Gastroesophageal sphincter (tissue), 4 donors: ENCODE measurements around the gene TRIM54. TPM values are rescaled to one million over a fixed set of nuclear protein-coding genes. Genes with fewer than 3 reads are reported as not detected.
A peak's percentile ranks its signal among the peaks of the same experiment; 100 is the strongest.

Experiments
- ATAC-seq: fragments of 150-250 bp; one replicate; pipeline ENCODE4 v1.9.1; 2016; ENCODE audit warnings: mild to moderate bottlenecking, moderate library complexity
- H3K27ac ChIP-seq, 4 donors: fragments of 200-600 bp; sonication (generic) in 3 of 4; 1 replicate in 3 of 4; 2 replicates in 1 of 4; pipeline ENCODE4 v1.5.1; 2016 to 2019
- H3K27me3 ChIP-seq: fragments of 200-600 bp; sonication (generic); one replicate; pipeline ENCODE4 v1.5.1; 2019
- H3K36me3 ChIP-seq, 2 donors: fragments of 200-600 bp; sonication (generic); one replicate each; pipeline ENCODE4 v1.5.1; 2019; ENCODE audit warnings: control low read depth in 1 of 2
- H3K4me1 ChIP-seq, 3 donors: fragments of 200-600 bp; sonication (generic); 1 replicate in 2 of 3; 2 replicates in 1 of 3; pipeline ENCODE4 v1.5.1; 2016 to 2019; ENCODE audit warnings: control low read depth in 2 of 3
- H3K4me3 ChIP-seq, 2 donors: fragments of 200-600 bp; sonication (generic); one replicate each; pipeline ENCODE4 v1.5.1; 2019; ENCODE audit warnings: mild to moderate bottlenecking in 1 of 2, moderate library complexity in 1 of 2
- H3K9me3 ChIP-seq, 3 donors: fragments of 200-600 bp; sonication (generic); one replicate each; pipeline ENCODE4 v1.5.1; 2017 to 2019; ENCODE audit warnings: control low read depth in 2 of 3
- EP300 ChIP-seq: sonication (generic); formaldehyde crosslinking; IDR thresholded peaks from one replicate; pipeline ENCODE4 v1.6.1; 2017; ENCODE audit warnings: antibody characterized with exemption, mild to moderate bottlenecking
- POLR2A ChIP-seq, 2 donors: fragments of 450-650 bp; IDR thresholded peaks; one replicate each; pipeline ENCODE4 v1.6.1; 2017; ENCODE audit warnings: antibody characterized with exemption in 2 of 2, mild to moderate bottlenecking in 2 of 2, moderate library complexity in 1 of 2
- POLR2AphosphoS5 ChIP-seq: sonication (generic); formaldehyde crosslinking; IDR thresholded peaks from one replicate; pipeline ENCODE4 v1.6.1; 2017; ENCODE audit warnings: antibody characterized with exemption
- WGBS, 2 donors: methylation state at CpG; one replicate each; pipeline ENCODE4 v1.1.5; 2018; ENCODE audit warnings: low coverage in 1 of 2; 5-methylcytosine and 5-hydroxymethylcytosine counted together
- total RNA-seq, 4 donors: library from RNA; depleted of rRNA; stranded (reverse); fragments of >200 nt; gene quantifications; one replicate each; pipeline ENCODE4 v1.1.0, GENCODE V29; 2016
- TF ChIP-seq, protein P1 (sequence below), 4 experiments: fragments of 200-600 bp in 2 of 4; fragments of 450-650 bp in 2 of 4; sonication (generic) in 1 of 4; IDR thresholded peaks; one replicate each; pipeline ENCODE4 v1.5.1; 2017 to 2019; ENCODE audit warnings: antibody characterized with exemption in 4 of 4, mild to moderate bottlenecking in 2 of 4, moderate library complexity in 2 of 4

The TRIM54 gene
- total RNA-seq, 4 donors from 2014 or later, result 0.15 to 0.31 TPM; not detected in 2

DNA sequence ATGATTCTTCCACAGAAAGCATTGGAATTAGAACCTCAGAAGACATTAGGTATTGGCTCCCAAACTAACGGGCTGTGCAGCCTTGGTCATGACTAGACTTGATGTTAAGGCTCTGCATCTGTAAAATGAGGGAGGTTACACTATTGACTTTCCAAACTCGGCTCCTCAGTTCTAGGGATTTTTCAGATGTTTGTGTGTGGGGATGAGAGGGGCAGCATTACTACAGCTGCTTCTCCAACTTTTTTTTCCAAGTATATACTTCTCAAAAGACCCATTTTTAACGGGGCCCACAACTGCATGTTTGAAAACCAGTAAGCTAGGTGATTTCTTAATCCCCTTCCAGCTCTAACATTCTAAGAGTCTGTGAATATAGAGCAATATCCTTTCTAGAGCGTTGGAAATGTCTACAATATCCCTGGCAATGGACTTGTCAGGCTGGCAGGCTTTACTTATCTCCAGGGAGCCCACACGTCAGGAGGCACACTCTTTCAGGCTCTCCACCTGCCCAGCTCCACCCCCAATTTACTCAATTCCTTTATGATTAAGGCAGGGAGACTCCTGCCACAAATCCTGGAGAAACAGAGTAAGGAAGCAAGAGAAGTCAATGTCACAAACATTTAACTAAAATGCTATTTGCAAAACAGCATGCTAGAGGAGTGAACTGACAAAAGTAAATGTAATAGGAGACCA lies 41.5 kb downstream of the TRIM54 start:
- H3K4me3 ChIP-seq, result peak overlapping the region; percentile 69 to 78
- 11 to 14% methylated on average over 4 to 5 of the region's 5 CpGs for WGBS, 2 donors
- TF ChIP-seq POLR2AphosphoS5 (no peak), EP300 (no peak), POLR2A (IDR thresholded peaks at IDR 0.05) (no peak)
- TF ChIP-seq, protein P1, sequence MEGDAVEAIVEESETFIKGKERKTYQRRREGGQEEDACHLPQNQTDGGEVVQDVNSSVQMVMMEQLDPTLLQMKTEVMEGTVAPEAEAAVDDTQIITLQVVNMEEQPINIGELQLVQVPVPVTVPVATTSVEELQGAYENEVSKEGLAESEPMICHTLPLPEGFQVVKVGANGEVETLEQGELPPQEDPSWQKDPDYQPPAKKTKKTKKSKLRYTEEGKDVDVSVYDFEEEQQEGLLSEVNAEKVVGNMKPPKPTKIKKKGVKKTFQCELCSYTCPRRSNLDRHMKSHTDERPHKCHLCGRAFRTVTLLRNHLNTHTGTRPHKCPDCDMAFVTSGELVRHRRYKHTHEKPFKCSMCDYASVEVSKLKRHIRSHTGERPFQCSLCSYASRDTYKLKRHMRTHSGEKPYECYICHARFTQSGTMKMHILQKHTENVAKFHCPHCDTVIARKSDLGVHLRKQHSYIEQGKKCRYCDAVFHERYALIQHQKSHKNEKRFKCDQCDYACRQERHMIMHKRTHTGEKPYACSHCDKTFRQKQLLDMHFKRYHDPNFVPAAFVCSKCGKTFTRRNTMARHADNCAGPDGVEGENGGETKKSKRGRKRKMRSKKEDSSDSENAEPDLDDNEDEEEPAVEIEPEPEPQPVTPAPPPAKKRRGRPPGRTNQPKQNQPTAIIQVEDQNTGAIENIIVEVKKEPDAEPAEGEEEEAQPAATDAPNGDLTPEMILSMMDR (IDR thresholded peaks at IDR 0.05), result no peak
- ATAC-seq, result no peak
- no peaks in the 10 kb centered on the region for H3K9me3 ChIP-seq
- H3K4me1 ChIP-seq, result peaks cover 2 to 31% (median 13%) of the 10 kb centered on the region in 3 donors
- peak overlapping the region; percentile 89 to 95 (median 92) for H3K27ac ChIP-seq
- no peaks in the 10 kb centered on the region for H3K27me3 ChIP-seq
- peaks cover 0 to 36% of the 10 kb centered on the region in 2 donors for H3K36me3 ChIP-seq

DNA sequence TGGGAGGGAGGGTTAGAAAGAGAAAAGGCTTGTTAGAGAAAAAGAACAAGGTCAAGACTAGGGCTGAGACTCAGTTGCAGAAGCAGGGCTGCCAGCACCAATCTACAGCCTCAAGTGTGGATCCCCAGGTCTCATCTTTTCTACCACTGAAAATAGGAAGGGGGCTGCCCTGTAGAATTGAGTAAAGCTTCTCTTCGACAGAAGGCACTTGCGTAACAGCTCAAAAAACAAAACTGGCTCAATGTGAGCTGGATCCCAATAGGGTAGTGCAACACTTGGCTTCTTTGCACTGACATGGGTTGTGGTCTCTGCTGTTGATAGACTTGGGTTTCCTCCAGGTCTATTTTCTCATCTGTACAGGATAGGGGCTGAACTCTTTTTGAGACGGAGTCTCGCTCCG lies 42.5 kb downstream of the TRIM54 start:
- TF ChIP-seq POLR2A (IDR thresholded peaks at IDR 0.05) (no peak), POLR2AphosphoS5 (no peak), EP300 (no peak)
- TF ChIP-seq, protein P1 (IDR thresholded peaks at IDR 0.05), result no peak
- Histone ChIP-seq H3K27me3 (no peaks in the 10 kb centered on the region), H3K4me3 (no peak overlapping the region), H3K9me3 (no peaks in the 10 kb centered on the region), H3K27ac (no peak overlapping the region), H3K4me1 (peaks cover 2 to 31% (median 13%) of the 10 kb centered on the region in 3 donors), H3K36me3 (peaks cover 0 to 41% of the 10 kb centered on the region in 2 donors)
- ATAC-seq, result no peak
- 86 to 100% methylated on average over 2 of the region's 5 CpGs for WGBS, 2 donors

DNA sequence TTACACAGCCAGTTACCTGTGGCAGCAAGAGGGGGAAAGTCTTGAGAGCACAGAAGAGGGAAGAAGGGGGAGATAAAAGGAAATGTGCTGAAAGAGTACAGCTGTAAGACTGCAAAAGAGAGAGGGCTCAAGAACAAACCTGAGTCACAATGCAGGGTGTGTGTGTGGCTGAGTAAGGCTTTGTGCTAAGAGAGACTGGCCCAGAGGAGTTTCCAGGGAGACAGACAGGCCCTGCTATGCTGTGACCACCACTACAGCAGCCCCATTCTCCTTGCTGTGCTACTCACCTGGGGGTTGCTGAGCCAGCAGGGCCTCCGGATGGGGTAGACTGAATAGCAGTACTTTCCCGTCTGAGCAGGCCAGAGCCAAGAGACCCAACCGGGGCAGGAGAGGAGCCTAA lies 53.1 kb downstream of the TRIM54 start:
- Histone ChIP-seq H3K27me3 (no peaks in the 10 kb centered on the region), H3K27ac (no peak overlapping the region), H3K4me1 (no peaks in the 10 kb centered on the region), H3K9me3 (no peaks in the 10 kb centered on the region), H3K4me3 (no peak overlapping the region), H3K36me3 (peaks cover 0 to 100% of the 10 kb centered on the region in 2 donors)
- no peak for ATAC-seq
- TF ChIP-seq POLR2AphosphoS5 (no peak), POLR2A (IDR thresholded peaks at IDR 0.05) (no peak), EP300 (no peak)
- TF ChIP-seq, protein P1 (IDR thresholded peaks at IDR 0.05), result no peak
- WGBS, 2 donors, result 87 to 100% methylated on average over 2 to 3 of the region's 3 CpGs

DNA sequence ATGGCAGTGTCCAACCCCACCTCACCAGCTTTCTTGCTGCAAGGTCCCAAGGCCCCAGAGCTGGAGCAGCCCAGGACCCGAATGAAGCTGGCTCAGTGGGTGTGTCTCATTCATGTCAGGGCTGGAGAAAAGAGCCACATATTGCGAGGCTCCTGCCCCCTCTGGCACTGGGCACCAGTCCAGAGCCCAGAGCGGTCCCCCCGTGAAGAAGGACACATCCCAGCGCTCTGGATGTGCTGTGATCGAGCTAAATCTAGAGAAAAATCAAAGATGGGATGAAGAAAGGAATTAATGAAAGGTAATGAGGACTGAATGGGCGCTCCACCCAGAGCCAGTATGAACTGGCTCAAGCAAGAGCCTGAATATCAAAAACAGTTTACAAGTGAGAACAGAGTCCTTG lies 53.9 kb downstream of the TRIM54 start:
- Histone ChIP-seq H3K36me3 (peaks cover 0 to 100% of the 10 kb centered on the region in 2 donors), H3K27ac (no peak overlapping the region), H3K4me3 (no peak overlapping the region), H3K9me3 (no peaks in the 10 kb centered on the region), H3K27me3 (no peaks in the 10 kb centered on the region), H3K4me1 (no peaks in the 10 kb centered on the region)
- ATAC-seq, result no peak
- 92% methylated on average over 4 of the region's 7 CpGs; no CpG with 5 or more reads in 1 of the 2 donors for WGBS, 2 donors
- TF ChIP-seq POLR2AphosphoS5, result no peak
- TF ChIP-seq EP300, result no peak
- no peak for TF ChIP-seq POLR2A (IDR thresholded peaks at IDR 0.05)
- TF ChIP-seq, protein P1 (IDR thresholded peaks at IDR 0.05), result no peak

DNA sequence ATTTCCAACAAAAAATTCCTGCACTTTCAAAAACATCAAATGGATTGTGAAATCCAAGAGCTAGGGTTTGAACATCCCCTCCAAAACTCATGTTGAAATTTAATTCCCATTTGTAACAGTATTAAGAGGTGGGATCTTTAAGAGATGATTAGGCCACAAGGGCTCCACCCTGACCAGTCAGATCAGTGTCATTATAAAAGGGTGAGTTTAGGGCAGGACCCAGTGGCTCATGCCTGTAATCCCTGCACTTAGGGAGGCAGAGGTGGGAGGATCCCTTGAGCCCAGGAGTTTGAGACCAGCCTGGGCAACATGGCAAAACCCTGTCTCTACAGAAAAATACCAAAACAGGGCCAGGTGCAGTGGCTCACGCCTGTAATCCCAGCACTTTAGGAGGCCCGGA lies 65.4 kb downstream of the TRIM54 start:
- no peaks in the 10 kb centered on the region for H3K27me3 ChIP-seq
- H3K36me3 ChIP-seq, result peaks cover 2 to 26% of the 10 kb centered on the region in 2 donors
- 100% methylated on average over 1 of the region's 2 CpGs; no CpG with 5 or more reads in 1 of the 2 donors for WGBS, 2 donors
- no peak overlapping the region for H3K27ac ChIP-seq
- H3K4me3 ChIP-seq, result no peak overlapping the region
- peak; percentile 80 for ATAC-seq
- TF ChIP-seq, protein P1 (IDR thresholded peaks at IDR 0.05), result no peak
- TF ChIP-seq POLR2A (IDR thresholded peaks at IDR 0.05) (no peak), EP300 (no peak), POLR2AphosphoS5 (no peak)
- peaks cover 0 to 7% (median 0%) of the 10 kb centered on the region in 3 donors for H3K4me1 ChIP-seq
- no peaks in the 10 kb centered on the region for H3K9me3 ChIP-seq
